Trophoblast cell (in vitro differentiated cells and primary cell): ENCODE results near the gene SPRN.

Experiments used
- DNase-seq, 2 donors: peaks; one replicate each; pipeline ENCODE4 v3.0.0-alpha.2; 2016
- H2AFZ ChIP-seq: 2 replicates; pipeline ENCODE4 v1.6.1; 2013; ENCODE audit warnings: low read length, moderate library complexity, mild to moderate bottlenecking; ENCODE audit not compliant: insufficient read depth, poor library complexity
- H2AK5ac ChIP-seq: 2 replicates; pipeline ENCODE4 v1.6.1; 2013; ENCODE audit warnings: mild to moderate bottlenecking, low read length
- H2BK120ac ChIP-seq: 2 replicates; pipeline ENCODE4 v1.6.1; 2013; ENCODE audit warnings: low read length, mild to moderate bottlenecking, moderate library complexity; ENCODE audit not compliant: insufficient read depth, poor library complexity
- H2BK12ac ChIP-seq: 2 replicates; pipeline ENCODE4 v1.6.1; 2013; ENCODE audit warnings: mild to moderate bottlenecking, low read length, moderate library complexity
- H2BK5ac ChIP-seq: 2 replicates; pipeline ENCODE4 v1.6.1; 2013; ENCODE audit warnings: low read length, low read depth, moderate library complexity, mild to moderate bottlenecking; ENCODE audit not compliant: poor library complexity
- H3K14ac ChIP-seq: 2 replicates; pipeline ENCODE4 v1.6.1; 2013; ENCODE audit warnings: mild to moderate bottlenecking, low read length
- H3K18ac ChIP-seq: 2 replicates; pipeline ENCODE4 v1.6.1; 2013; ENCODE audit warnings: mild to moderate bottlenecking, low read length
- H3K23ac ChIP-seq: 2 replicates; pipeline ENCODE4 v1.6.1; 2013; ENCODE audit warnings: low read length
- H3K27ac ChIP-seq: 2 replicates; pipeline ENCODE4 v1.5.1; 2013; ENCODE audit warnings: low read depth, mild to moderate bottlenecking, inconsistent platforms, low read length, moderate library complexity
- H3K27me3 ChIP-seq: 2 replicates; pipeline ENCODE4 v1.6.1; 2013; ENCODE audit warnings: inconsistent platforms, mild to moderate bottlenecking, low read length, moderate library complexity; ENCODE audit not compliant: insufficient read depth
- H3K36me3 ChIP-seq, 2 experiments: 1 replicate in 1 of 2; 2 replicates in 1 of 2; pipeline ENCODE4 v1.6.1; 2013; ENCODE audit warnings: low read length in 2 of 2, mild to moderate bottlenecking in 2 of 2, moderate library complexity in 1 of 2; ENCODE audit not compliant: insufficient read depth in 2 of 2, control insufficient read depth in 1 of 2
- H3K4ac ChIP-seq: 2 replicates; pipeline ENCODE4 v1.6.1; 2013; ENCODE audit warnings: low read depth, mild to moderate bottlenecking, low read length, moderate library complexity
- H3K4me1 ChIP-seq, 2 experiments: 1 replicate in 1 of 2; 2 replicates in 1 of 2; pipeline ENCODE4 v1.6.1; 2013; ENCODE audit warnings: low read length in 2 of 2, mild to moderate bottlenecking in 2 of 2, moderate library complexity in 1 of 2; ENCODE audit not compliant: insufficient read depth in 2 of 2, control insufficient read depth in 1 of 2
- H3K4me2 ChIP-seq: 2 replicates; pipeline ENCODE4 v1.6.1; 2013; ENCODE audit warnings: inconsistent platforms, mild to moderate bottlenecking, low read length, moderate library complexity
- H3K4me3 ChIP-seq: 2 replicates; pipeline ENCODE4 v1.5.1; 2013; ENCODE audit warnings: mild to moderate bottlenecking, low read depth, low read length, inconsistent platforms
- H3K79me1 ChIP-seq: one replicate; pipeline ENCODE4 v1.6.1; 2013; ENCODE audit warnings: low read length
- H3K79me2 ChIP-seq: 2 replicates; pipeline ENCODE4 v1.6.1; 2013; ENCODE audit warnings: low read length, mild to moderate bottlenecking; ENCODE audit not compliant: control insufficient read depth, insufficient read depth, poor library complexity
- H3K9ac ChIP-seq: 2 replicates; pipeline ENCODE4 v1.6.1; 2013; ENCODE audit warnings: mild to moderate bottlenecking, low read length
- H3K9me3 ChIP-seq: 2 replicates; pipeline ENCODE4 v1.6.1; 2013; ENCODE audit warnings: low read depth, mild to moderate bottlenecking, control low read depth, inconsistent platforms, low read length; ENCODE audit not compliant: insufficient read depth
- H4K12ac ChIP-seq: 2 replicates; pipeline ENCODE4 v1.6.1; 2013; ENCODE audit warnings: low read depth, mild to moderate bottlenecking, low read length, moderate library complexity
- H4K8ac ChIP-seq: 2 replicates; pipeline ENCODE4 v1.6.1; 2013; ENCODE audit warnings: low read depth, mild to moderate bottlenecking, low read length, moderate library complexity
- H4K91ac ChIP-seq: one replicate; pipeline ENCODE4 v1.6.1; 2013; ENCODE audit warnings: low read depth, mild to moderate bottlenecking, low read length, moderate library complexity
- WGBS: extraction: QIAGEN DNeasy Blood & Tissue Kit; methylation state at CpG from one replicate; pipeline ENCODE4 v1.1.7; 2013; ENCODE audit warnings: missing lambda C conversion rate; ENCODE audit not compliant: insufficient read length, insufficient coverage; ENCODE audit errors: extremely low coverage; 5-methylcytosine and 5-hydroxymethylcytosine counted together

SPRN gene

GRCh38 chr10:133405844-133406527 lies 18.4 kb downstream of the SPRN start:
- no peak overlapping the region for H3K27ac ChIP-seq
- H3K18ac ChIP-seq: no peak overlapping the region
- no peak overlapping the region for H2AK5ac ChIP-seq
- no peak overlapping the region for H3K4ac ChIP-seq
- H4K91ac ChIP-seq: no peak overlapping the region
- WGBS: no CpG with 5 or more reads among the region's 8 CpGs
- H3K4me2 ChIP-seq: no peak overlapping the region
- no peak overlapping the region for H2BK120ac ChIP-seq
- H3K4me1 ChIP-seq: peaks cover 0 to 3% of the 10 kb centered on the region in 2 experiments
- no peak overlapping the region for H3K4me3 ChIP-seq
- H2BK12ac ChIP-seq: no peak overlapping the region
- no peak overlapping the region for H3K14ac ChIP-seq
- H3K79me2 ChIP-seq: no peaks in the 10 kb centered on the region
- H3K27me3 ChIP-seq: no peaks in the 10 kb centered on the region
- H4K8ac ChIP-seq: no peak overlapping the region
- H4K12ac ChIP-seq: no peak overlapping the region
- no peak overlapping the region for H2BK5ac ChIP-seq
- H3K9me3 ChIP-seq: peaks cover 2% of the 10 kb centered on the region
- no peak overlapping the region for H3K9ac ChIP-seq
- DNase-seq: no peak
- H3K79me1 ChIP-seq: no peaks in the 10 kb centered on the region
- H3K36me3 ChIP-seq: peaks cover 28 to 35% of the 10 kb centered on the region in 2 experiments
- no peak overlapping the region for H2AFZ ChIP-seq
- H3K23ac ChIP-seq: no peak overlapping the region

DNA sequence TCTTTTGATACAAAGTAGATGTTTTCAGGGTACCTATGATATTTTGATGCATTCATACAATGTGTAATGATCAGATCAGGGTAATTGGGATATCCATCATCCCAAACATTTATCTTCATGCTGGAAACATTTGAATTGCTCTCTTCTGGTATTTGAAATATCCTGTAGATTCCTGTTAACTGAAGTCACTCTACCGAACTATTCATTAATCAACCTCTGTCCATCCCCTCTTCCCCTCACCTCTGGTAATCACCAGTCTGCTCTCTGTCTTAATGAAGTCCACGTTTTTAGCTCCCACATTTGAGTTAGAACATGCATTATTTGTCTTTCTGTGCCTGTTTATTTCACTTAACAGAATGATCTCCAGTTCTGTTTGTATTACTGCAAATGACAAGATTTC lies 19.2 kb downstream of the SPRN start:
- Histone ChIP-seq H2BK12ac (no peak overlapping the region), H3K36me3 (peaks cover 28 to 37% of the 10 kb centered on the region in 2 experiments), H3K27me3 (no peaks in the 10 kb centered on the region), H3K9ac (no peak overlapping the region), H2BK120ac (no peak overlapping the region), H3K18ac (no peak overlapping the region), H4K8ac (no peak overlapping the region), H3K23ac (no peak overlapping the region), H3K4me1 (peaks cover 0 to 3% of the 10 kb centered on the region in 2 experiments), H3K4ac (no peak overlapping the region), H3K14ac (no peak overlapping the region), H3K27ac (no peak overlapping the region), H2BK5ac (no peak overlapping the region), H3K9me3 (peaks cover 2% of the 10 kb centered on the region), H3K79me2 (no peaks in the 10 kb centered on the region), H2AK5ac (no peak overlapping the region), H3K4me2 (no peak overlapping the region), H2AFZ (no peak overlapping the region), H4K12ac (no peak overlapping the region), H3K4me3 (no peak overlapping the region), H4K91ac (no peak overlapping the region), H3K79me1 (no peaks in the 10 kb centered on the region)
- peak in 1 of 2 donors; percentile 5 for DNase-seq
- no CpG with 5 or more reads among the region's 2 CpGs for WGBS

GRCh38 chr10:133403784-133404183 lies 20.6 kb downstream of the SPRN start:
- Histone ChIP-seq H2BK120ac (no peak overlapping the region), H3K27ac (no peak overlapping the region), H2BK5ac (no peak overlapping the region), H4K12ac (no peak overlapping the region), H3K9ac (no peak overlapping the region), H3K36me3 (peaks cover 40 to 50% of the 10 kb centered on the region in 2 experiments), H4K8ac (no peak overlapping the region), H3K18ac (no peak overlapping the region), H4K91ac (no peak overlapping the region), H3K14ac (no peak overlapping the region), H3K79me2 (no peaks in the 10 kb centered on the region), H2AK5ac (no peak overlapping the region), H3K27me3 (no peaks in the 10 kb centered on the region), H3K4me3 (no peak overlapping the region), H2AFZ (no peak overlapping the region), H2BK12ac (no peak overlapping the region), H3K4ac (no peak overlapping the region), H3K4me2 (no peak overlapping the region), H3K9me3 (peaks cover 2% of the 10 kb centered on the region), H3K23ac (no peak overlapping the region), H3K79me1 (no peaks in the 10 kb centered on the region), H3K4me1 (peaks cover 0 to 3% of the 10 kb centered on the region in 2 experiments)
- no CpG with 5 or more reads among the region's 5 CpGs for WGBS
- no peak for DNase-seq

- WGBS: no CpG with 5 or more reads among the region's 16 CpGs
- Histone ChIP-seq H3K27me3 (no peaks in the 10 kb centered on the region), H3K18ac (no peak overlapping the region), H3K9ac (no peak overlapping the region), H3K4me3 (no peak overlapping the region), H3K4me1 (peaks cover 0 to 3% of the 10 kb centered on the region in 2 experiments), H4K12ac (no peak overlapping the region), H2BK5ac (no peak overlapping the region), H3K79me1 (no peaks in the 10 kb centered on the region), H3K36me3 (peaks cover 45 to 54% of the 10 kb centered on the region in 2 experiments), H2BK120ac (no peak overlapping the region), H4K8ac (no peak overlapping the region), H2AFZ (no peak overlapping the region), H3K79me2 (no peaks in the 10 kb centered on the region), H4K91ac (no peak overlapping the region), H3K14ac (no peak overlapping the region), H3K27ac (no peak overlapping the region), H3K4me2 (no peak overlapping the region), H3K4ac (no peak overlapping the region), H2AK5ac (no peak overlapping the region), H3K23ac (no peak overlapping the region), H3K9me3 (peaks cover 2% of the 10 kb centered on the region), H2BK12ac (no peak overlapping the region)
- no peak for DNase-seq
These were observed 21.1 kb downstream of the SPRN start for GRCh38 chr10:133403359-133403758.
